HepG2 (cell line): Measurements from ENCODE around the gene SPACA4. TPM values are rescaled to one million over a fixed set of nuclear protein-coding genes. Genes with fewer than 3 reads are reported as not detected.
A peak's percentile ranks its signal among the peaks of the same experiment; 100 is the strongest.

Experiments used
- ADNP ChIP-seq: sonication (generic); formaldehyde crosslinking; IDR thresholded peaks from 2 replicates; pipeline ENCODE4 v1.4.0; 2020; ENCODE audit warnings: missing genetic modification reagents
- CREB1 ChIP-seq, 2 experiments: fragments of 450-650 bp in 1 of 2; IDR thresholded peaks; 2 replicates each; pipeline ENCODE4 v1.6.1; 2016 to 2017; ENCODE audit warnings: control low read depth in 1 of 2, mild to moderate bottlenecking in 1 of 2, missing compliant biosample characterization in 1 of 2, missing genetic modification characterization in 1 of 2
- FOXM1 ChIP-seq: sonication (generic); formaldehyde crosslinking; IDR thresholded peaks from 2 replicates; pipeline ENCODE4 v1.5.0; 2020; ENCODE audit warnings: missing genetic modification reagents
- HNF4A ChIP-seq: sonication (generic); formaldehyde crosslinking; IDR thresholded peaks from 2 replicates; pipeline ENCODE4 v1.4.0; 2020; ENCODE audit warnings: missing genetic modification reagents
- KLF11 ChIP-seq: IDR thresholded peaks from 2 replicates; pipeline ENCODE4 v1.6.1; 2016; ENCODE audit warnings: missing compliant biosample characterization
- MLLT10 ChIP-seq: sonication (generic); formaldehyde crosslinking; IDR thresholded peaks from 2 replicates; pipeline ENCODE4 v1.4.0; 2020; ENCODE audit warnings: missing genetic modification reagents
- NR2F2 ChIP-seq: IDR thresholded peaks from 2 replicates; pipeline ENCODE4 v1.6.1; 2012; ENCODE audit warnings: low read depth, inconsistent platforms, borderline replicate concordance
- NR2F6 ChIP-seq, 2 experiments: IDR thresholded peaks; 2 replicates each; pipeline ENCODE4 v1.6.1; 2016; ENCODE audit warnings: antibody characterized with exemption in 1 of 2, mild to moderate bottlenecking in 1 of 2
- POGZ ChIP-seq: sonication (generic); formaldehyde crosslinking; IDR thresholded peaks from 2 replicates; pipeline ENCODE4 v1.4.0; 2020; ENCODE audit warnings: mild to moderate bottlenecking, missing genetic modification reagents
- POLR2A ChIP-seq, 2 experiments: IDR thresholded peaks; 2 replicates each; pipeline ENCODE4 v1.6.1; 2011; ENCODE audit warnings: low read depth in 2 of 2, low read length in 2 of 2, mild to moderate bottlenecking in 1 of 2, moderate library complexity in 1 of 2; ENCODE audit not compliant: insufficient read depth in 1 of 2
- SKI ChIP-seq: fragments of 450-650 bp; IDR thresholded peaks from one replicate; pipeline ENCODE4 v1.6.1; 2018; ENCODE audit warnings: mild to moderate bottlenecking; ENCODE audit not compliant: partially characterized antibody
- SYNCRIP ChIP-seq: fragments of 200-400 bp; formaldehyde crosslinking; IDR thresholded peaks from 2 replicates; pipeline ENCODE4 v1.6.1; 2018; ENCODE audit warnings: mild to moderate bottlenecking, low read depth, low read length; ENCODE audit not compliant: insufficient read depth
- YY1 ChIP-seq: IDR thresholded peaks from 2 replicates; pipeline ENCODE4 v1.6.1; 2011; ENCODE audit warnings: low read length, low read depth, moderate library complexity, mild to moderate bottlenecking; ENCODE audit not compliant: insufficient read depth, insufficient replicate concordance
- ZBTB7A ChIP-seq: sonication (generic); formaldehyde crosslinking; IDR thresholded peaks from 2 replicates; pipeline ENCODE4 v1.8.0; 2022; ENCODE audit warnings: mild to moderate bottlenecking, missing genetic modification reagents
- ZMAT3 ChIP-seq: sonication (generic); formaldehyde crosslinking; conservative IDR thresholded peaks from 2 replicates; pipeline ENCODE4 v1.7.0; 2021; ENCODE audit warnings: missing genetic modification reagents
- ZNF577 ChIP-seq: sonication (generic); formaldehyde crosslinking; IDR thresholded peaks from 2 replicates; pipeline ENCODE4 v1.4.0; 2020; ENCODE audit warnings: mild to moderate bottlenecking, low read depth, missing genetic modification reagents, borderline replicate concordance
- ZNF644 ChIP-seq: IDR thresholded peaks from 2 replicates; pipeline ENCODE4 v1.6.1; 2016; ENCODE audit warnings: low read depth
- ZNF672 ChIP-seq: sonication (generic); formaldehyde crosslinking; IDR thresholded peaks from 2 replicates; pipeline ENCODE4 v1.8.1; 2022; ENCODE audit warnings: missing genetic modification reagents
- polyA plus RNA-seq, 8 experiments: library from polyadenylated mRNA; depleted of rRNA in 3 of 8; stranded (reverse) in 7 of 8; unstranded in 1 of 8; fragments of >200 nt; fragmentation: Illumina TruSeq in 4 of 8; extraction: Trizol in 4 of 8; gene quantifications; 2 replicates each; pipeline versions ENCODE4 v1.2.1 to v1.2.3, GENCODE V29; 2011 to 2016; ENCODE audit warnings: low read depth in 4 of 8, missing spikeins in 1 of 8, mixed read lengths in 1 of 8; ENCODE audit not compliant: insufficient read depth in 1 of 8
- total RNA-seq, 5 experiments: library from RNA; depleted of rRNA; stranded (reverse); fragments of >200 nt; fragmentation: Illumina TruSeq; extraction: Trizol; gene quantifications; 2 replicates each; pipeline ENCODE4 v1.2.3, GENCODE V29; 2016; ENCODE audit warnings: low read depth in 1 of 5
- TF ChIP-seq, protein P1 (sequence below): sonication (generic); formaldehyde crosslinking; IDR thresholded peaks from 2 replicates; pipeline ENCODE4 v1.4.0; 2020; ENCODE audit warnings: mild to moderate bottlenecking, missing genetic modification reagents
- TF ChIP-seq, protein P2 (sequence below): sonication (generic); formaldehyde crosslinking; IDR thresholded peaks from 2 replicates; pipeline ENCODE4 v1.5.1; 2020; ENCODE audit warnings: missing genetic modification reagents, mild to moderate bottlenecking, borderline replicate concordance
- TF ChIP-seq, protein P3 (sequence below): sonication (generic); formaldehyde crosslinking; IDR thresholded peaks from 2 replicates; pipeline ENCODE4 v1.4.0; 2020; ENCODE audit warnings: mild to moderate bottlenecking, missing genetic modification reagents
- TF ChIP-seq, protein P4 (sequence below): sonication (generic); formaldehyde crosslinking; IDR thresholded peaks from 2 replicates; pipeline ENCODE4 v1.5.0; 2020; ENCODE audit warnings: missing genetic modification reagents, mild to moderate bottlenecking, borderline replicate concordance

SPACA4 gene
- total and polyA plus RNA-seq, 2 of the 13 experiments (the other 11 are each of a cell fraction or from before 2014, with no cell fraction given), result not detected

DNA sequence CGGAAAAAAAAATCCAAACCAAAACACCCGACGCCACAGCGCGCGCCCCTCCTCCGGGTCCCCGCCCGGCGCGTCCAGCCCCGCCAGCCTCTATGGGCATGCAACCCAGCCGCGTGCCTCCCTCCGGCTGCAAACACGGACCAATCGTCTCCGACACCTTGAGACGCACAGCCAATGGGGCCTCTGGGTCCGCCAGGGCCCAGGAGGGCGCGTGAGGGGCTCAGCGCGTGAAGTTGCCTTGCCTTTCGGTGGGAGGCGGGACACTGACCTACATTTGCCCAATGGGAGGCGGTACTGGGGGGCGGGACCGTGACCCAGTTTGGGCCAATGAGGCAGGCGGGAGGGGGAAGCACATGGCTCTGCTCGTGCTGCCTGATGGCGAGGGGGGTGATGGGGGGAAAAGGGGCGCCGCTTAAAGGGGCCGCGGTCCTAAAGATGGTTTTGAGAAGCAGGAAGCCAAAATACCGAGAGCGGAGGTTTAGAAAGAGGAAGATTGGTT lies 31.0 kb downstream of the SPACA4 start (continued):
- peak; percentile 44 for TF ChIP-seq SKI
- TF ChIP-seq YY1, result peak; percentile 48
- TF ChIP-seq POGZ (CRISPR knock-in tag), result peak; percentile 59
- TF ChIP-seq, protein P1, sequence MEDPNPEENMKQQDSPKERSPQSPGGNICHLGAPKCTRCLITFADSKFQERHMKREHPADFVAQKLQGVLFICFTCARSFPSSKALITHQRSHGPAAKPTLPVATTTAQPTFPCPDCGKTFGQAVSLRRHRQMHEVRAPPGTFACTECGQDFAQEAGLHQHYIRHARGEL (CRISPR knock-in tag), result no peak; the same call in 1 of the 2 replicates
- TF ChIP-seq FOXM1 (CRISPR knock-in tag), result no peak
- 0 out of 2 replicates have a peak, but pooled peaks have one; percentile 85 for TF ChIP-seq ZNF577 (CRISPR knock-in tag)
- peak; percentile 31; the same call in 1 of the 2 replicates for TF ChIP-seq ZNF672 (CRISPR knock-in tag)
- TF ChIP-seq, protein P2, sequence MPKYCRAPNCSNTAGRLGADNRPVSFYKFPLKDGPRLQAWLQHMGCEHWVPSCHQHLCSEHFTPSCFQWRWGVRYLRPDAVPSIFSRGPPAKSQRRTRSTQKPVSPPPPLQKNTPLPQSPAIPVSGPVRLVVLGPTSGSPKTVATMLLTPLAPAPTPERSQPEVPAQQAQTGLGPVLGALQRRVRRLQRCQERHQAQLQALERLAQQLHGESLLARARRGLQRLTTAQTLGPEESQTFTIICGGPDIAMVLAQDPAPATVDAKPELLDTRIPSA (CRISPR knock-in tag), result no peak
- no peak for TF ChIP-seq NR2F6 (IDR thresholded peaks at IDR 0.05)
- peak; percentile 40; the same call in 1 of the 2 replicates for TF ChIP-seq NR2F6 (CRISPR knock-in tag; IDR thresholded peaks at IDR 0.05)
- TF ChIP-seq, protein P3, sequence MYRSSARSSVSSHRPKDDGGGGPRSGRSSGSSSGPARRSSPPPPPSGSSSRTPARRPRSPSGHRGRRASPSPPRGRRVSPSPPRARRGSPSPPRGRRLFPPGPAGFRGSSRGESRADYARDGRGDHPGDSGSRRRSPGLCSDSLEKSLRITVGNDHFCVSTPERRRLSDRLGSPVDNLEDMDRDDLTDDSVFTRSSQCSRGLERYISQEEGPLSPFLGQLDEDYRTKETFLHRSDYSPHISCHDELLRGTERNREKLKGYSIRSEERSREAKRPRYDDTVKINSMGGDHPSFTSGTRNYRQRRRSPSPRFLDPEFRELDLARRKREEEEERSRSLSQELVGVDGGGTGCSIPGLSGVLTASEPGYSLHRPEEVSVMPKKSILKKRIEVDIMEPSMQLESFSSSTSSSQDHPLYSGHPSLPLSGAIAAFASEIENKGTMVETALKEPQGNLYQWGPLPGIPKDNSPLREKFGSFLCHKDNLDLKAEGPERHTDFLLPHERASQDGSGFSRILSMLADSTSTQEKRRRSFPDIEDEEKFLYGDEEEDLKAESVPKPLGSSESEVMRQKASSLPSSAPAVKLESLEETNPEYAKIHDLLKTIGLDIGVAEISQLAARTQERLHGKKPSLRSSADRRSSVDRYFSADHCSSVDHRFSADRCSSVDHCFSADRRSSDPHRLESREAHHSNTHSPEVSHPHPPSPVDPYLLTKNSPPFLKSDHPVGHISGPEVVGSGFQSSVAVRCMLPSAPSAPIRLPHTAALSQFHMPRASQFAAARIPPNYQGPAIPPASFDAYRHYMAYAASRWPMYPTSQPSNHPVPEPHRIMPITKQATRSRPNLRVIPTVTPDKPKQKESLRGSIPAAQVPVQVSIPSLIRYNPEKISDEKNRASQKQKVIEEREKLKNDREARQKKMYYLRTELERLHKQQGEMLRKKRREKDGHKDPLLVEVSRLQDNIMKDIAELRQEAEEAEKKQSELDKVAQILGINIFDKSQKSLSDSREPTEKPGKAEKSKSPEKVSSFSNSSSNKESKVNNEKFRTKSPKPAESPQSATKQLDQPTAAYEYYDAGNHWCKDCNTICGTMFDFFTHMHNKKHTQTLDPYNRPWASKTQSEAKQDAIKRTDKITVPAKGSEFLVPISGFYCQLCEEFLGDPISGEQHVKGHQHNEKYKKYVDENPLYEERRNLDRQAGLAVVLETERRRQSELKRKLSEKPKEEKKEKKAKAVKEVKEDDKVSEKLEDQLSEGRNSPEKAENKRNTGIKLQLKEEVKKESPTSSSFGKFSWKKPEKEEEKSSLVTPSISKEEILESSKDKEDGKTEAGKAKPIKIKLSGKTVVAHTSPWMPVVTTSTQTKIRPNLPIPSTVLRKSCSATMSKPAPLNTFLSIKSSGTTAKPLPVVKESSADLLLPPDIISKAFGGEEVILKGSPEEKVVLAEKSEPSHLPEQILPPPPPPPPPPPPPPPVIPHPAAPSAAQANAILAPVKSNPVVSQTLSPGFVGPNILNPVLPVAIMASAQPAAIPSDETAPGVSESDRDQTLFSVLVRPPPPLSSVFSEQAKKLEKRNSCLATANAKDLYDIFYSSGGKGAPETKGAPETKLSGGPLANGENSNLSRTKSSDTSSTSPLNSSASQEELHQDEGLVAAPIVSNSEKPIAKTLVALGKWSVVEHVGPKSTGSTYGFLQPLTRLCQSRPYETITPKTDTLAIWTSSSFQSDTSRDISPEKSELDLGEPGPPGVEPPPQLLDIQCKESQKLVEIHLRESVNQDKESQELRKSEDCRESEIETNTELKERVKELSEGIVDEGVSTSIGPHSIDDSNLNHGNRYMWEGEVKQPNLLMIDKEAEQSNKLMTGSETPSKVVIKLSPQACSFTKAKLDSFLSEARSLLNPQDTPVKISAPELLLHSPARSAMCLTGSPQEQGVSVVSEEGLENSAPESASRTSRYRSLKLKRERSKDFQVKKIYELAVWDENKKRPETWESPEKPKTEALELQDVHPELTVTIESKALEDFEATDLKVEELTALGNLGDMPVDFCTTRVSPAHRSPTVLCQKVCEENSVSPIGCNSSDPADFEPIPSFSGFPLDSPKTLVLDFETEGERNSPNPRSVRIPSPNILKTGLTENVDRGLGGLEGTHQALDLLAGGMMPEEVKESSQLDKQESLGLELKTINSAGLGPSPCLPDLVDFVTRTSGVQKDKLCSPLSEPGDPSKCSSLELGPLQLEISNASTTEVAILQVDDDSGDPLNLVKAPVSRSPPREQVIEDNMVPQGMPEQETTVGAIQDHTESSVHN (CRISPR knock-in tag), result 0 out of 2 replicates have a peak, but pooled peaks have one; percentile 24
- TF ChIP-seq HNF4A, result no peak
- no peak for TF ChIP-seq NR2F2
- TF ChIP-seq ZNF644 (CRISPR knock-in tag), result no peak
- peak in 1 of 2 experiments; percentile 45; a peak in 2 of 4 replicates for TF ChIP-seq POLR2A (IDR thresholded peaks at IDR 0.05; ENCODE audit: insufficient read depth in 1 of 2, low read depth in 2 of 2, low read length in 2 of 2)
- no peak; the same call in 1 of the 2 replicates for TF ChIP-seq ZBTB7A (CRISPR knock-in tag)
- TF ChIP-seq MLLT10, result no peak
- TF ChIP-seq SYNCRIP, result no peak
- no peak for TF ChIP-seq ADNP (CRISPR knock-in tag)
- TF ChIP-seq ZMAT3 (CRISPR knock-in tag), result peak; percentile 95
- peak; percentile 70 for TF ChIP-seq CREB1 (IDR thresholded peaks at IDR 0.05)
- peak; percentile 77 for TF ChIP-seq CREB1 (CRISPR knock-in tag; IDR thresholded peaks at IDR 0.05)
- TF ChIP-seq, protein P4, sequence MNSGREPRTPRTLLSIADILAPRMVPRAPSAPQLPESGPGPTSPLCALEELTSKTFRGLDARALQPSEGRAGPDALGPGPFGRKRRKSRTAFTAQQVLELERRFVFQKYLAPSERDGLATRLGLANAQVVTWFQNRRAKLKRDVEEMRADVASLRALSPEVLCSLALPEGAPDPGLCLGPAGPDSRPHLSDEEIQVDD, result peak; percentile 88; the same call in 1 of the 2 replicates
- TF ChIP-seq KLF11 (CRISPR knock-in tag), result peak; percentile 64
